Stimulated activated CD4-positive, alpha-beta T cell treated with anti-CD3 and anti-CD28 coated beads, TNF-alpha, amount 100 ng/mL, for 48 hours (primary cell): Measurements from ENCODE around the gene BTC.
"Not testable (repeated sequence)": the region's sequence is repeated elsewhere in the genome, so short reads cannot be mapped to it uniquely, and the experiment has no call there.

Source experiments
- DNase-seq, 3 donors: peaks; one replicate each; pipeline ENCODE4 v3.0.0-alpha.2; 2020; ENCODE audit warnings: low read depth in 3 of 3

Gene BTC, protein sequence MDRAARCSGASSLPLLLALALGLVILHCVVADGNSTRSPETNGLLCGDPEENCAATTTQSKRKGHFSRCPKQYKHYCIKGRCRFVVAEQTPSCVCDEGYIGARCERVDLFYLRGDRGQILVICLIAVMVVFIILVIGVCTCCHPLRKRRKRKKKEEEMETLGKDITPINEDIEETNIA

DNA sequence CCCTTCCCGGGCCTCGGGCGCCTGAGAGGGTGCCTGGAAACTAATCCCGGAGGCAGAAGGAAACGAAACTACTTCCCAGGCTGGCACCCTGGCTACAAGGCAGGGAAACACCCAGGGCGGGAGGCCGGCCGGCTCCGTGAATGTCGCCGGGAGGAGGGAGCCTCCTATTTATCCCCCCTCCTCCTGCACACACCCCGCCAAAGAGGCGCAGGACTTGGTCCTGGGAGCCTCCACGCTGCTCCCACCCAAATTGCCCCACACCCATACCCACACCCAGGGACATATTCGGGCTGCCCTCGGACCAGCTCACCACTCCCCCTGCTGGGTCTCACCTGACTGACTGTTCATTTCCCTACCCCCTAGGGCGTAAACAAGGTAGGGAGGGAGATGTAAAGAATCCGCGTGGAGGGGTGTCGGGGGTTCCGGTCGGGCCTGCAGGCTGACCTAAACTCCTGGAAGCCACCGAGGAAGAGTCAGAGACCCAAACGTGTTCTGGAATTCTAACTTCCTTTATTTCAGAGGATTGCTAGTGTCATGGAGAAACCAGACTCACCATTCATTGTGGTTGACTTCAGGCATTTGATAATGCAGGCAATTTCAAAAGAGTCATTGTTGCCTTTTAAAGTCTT is at the start of gene BTC:
Gene BTC (minus strand): TSS at position 142 of the 629 bp plus-strand sequence. CDS start 198 bp downstream, outside the sequence.
- DNase-seq = no peak

DNA sequence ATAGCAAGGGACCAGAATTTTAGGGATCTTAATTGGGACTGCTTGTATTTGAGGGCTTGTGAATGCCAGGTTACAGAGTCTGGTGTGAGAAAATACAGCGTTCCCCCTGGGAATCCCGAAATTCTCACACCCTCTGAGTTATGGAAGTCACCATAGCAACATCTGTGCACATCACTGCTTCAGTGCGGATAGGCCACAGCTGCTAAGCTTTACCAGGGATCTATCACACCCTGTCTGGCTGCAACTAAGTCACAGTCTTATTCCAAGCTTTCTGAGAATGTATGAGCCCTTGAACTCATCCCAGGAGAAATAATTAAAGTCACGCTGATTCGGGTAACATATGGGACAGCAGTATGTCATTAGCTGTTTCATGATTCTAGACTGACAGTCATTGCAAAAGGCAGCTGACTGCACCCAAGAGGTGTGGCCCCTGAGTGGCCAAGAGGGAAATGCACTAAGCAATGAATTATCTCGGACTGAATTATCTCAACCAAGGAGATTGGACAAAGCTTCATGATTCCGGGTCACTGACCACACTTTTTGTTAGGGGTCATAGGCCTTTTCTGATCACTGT is 46.7 kb upstream of the BTC start:
- DNase-seq = no peak

DNA sequence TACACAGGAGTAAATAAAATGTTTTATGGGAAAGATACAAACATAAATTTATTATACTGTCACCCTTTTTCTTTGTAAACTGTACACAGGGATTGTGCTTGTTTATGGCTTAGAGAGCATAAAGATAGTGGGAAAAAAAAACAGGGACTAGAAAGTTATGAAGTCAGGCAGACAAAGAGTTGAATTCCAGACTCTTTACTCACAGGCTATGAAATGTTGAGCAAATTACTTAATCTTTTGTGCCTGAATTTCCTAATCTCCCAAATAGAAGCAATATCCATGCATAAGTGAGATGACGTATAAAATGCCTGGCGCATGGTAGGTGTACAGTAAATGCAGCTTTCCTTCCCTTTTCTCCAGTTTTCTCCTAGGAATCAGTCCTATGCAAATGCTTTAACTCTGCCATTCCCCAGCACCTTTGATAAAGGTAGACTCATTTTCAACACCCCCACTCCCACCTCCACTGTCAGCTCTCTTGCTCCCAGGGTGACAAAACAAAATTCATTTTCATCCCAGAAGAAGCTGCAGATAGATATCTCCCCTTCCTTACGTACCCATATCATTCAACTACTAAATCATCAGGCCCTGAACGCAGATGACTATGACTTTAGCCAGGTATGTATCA is 44.5 kb upstream of the BTC start:
- DNase-seq = no peak

DNA sequence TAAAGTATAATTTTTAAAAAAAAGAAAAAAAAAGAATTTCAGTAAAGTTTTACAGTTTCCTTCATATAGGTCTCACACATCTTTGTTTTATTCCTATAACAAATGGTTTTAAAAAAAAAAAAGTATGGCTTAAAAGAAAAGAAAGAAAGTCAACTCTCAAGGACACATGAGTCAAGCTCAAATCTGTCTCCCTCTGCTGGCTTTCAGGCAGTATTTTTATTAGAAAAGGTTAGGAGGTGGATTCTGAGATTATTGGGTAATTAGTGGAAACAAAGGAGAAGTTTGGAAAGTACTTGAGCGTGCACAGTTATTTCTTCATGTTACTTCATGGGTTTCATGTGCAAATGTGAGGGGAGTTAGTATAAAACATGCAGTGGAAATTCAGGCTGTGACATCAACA is 36.6 kb upstream of the BTC start:
- no peak for DNase-seq

DNA sequence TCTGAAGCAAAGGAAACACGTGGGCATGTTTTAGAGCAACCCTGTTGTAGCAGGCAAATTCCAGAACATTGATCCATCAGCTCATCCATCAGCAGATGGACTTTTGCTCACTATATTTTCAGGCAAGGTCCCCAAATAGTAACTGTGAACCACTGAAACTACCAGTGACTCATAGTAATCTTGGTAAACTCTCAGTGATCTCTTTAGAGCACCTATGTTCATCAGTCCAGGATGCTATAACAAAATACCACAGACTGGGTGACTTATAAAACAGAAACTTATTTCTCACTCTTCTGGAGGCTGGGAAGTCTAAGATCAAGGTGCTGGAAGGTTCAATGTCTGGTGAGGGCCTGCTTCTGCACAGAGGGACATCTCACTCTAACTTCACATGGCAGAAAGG is 28.9 kb upstream of the BTC start:
- no peak for DNase-seq

DNA sequence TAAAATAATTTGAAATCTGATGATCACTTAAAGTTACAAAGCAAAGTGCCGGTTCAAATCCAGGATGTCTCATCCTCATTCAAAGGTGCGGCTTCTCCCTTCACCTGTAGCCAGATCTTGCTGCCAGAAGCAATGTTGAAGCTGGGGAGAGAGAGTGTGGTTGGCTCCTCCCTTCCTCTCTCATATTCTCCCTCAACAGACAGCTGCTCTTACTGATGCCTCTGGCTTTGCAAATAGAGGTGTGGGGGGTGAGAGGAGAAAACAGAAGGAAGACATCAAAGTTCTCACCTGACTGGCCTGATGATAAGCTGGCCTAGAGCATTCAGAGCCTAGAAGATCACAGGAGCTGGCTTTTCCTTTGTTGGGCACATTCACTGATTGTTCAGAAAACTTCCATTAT is 28.3 kb upstream of the BTC start:
- no peak for DNase-seq

DNA sequence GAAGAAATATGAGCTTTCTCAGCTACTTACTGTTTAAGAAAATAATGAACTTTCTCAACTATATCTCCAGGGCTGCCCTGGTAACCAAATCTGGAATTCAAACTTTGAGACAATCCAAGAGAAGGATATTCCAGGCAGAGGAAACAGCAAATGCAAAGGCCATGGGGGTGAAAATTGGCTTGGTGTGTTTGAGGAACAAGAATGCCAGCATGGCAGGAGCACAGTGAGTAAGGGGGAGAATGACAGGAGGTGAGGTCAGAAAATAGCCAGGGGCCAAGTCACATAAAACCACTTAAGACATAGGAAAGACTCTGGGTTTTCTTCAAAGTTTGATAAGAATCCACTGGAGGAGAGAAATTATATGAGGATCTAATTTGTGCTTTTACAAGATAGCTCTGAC is 27.2 kb upstream of the BTC start:
- no peak for DNase-seq

DNA sequence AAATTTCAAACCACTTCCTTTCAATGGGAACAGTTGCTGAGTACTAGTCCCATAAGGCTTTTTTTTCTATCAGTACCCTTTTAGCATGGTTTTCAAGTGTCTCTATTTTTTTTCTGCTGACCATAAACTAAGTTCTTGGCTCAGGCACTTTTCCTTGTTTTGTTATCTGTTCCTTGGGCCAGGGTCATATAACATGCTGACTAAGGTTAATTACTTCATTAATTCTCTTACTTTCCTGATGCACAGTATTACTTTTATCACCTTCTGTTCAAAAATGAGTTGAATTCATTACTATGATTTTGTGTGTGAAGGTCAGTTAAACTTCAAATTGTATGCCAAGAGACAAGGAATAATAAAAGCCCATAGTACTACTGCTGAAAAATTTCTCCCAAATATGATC is 19.7 kb upstream of the BTC start:
- DNase-seq = no peak

DNA sequence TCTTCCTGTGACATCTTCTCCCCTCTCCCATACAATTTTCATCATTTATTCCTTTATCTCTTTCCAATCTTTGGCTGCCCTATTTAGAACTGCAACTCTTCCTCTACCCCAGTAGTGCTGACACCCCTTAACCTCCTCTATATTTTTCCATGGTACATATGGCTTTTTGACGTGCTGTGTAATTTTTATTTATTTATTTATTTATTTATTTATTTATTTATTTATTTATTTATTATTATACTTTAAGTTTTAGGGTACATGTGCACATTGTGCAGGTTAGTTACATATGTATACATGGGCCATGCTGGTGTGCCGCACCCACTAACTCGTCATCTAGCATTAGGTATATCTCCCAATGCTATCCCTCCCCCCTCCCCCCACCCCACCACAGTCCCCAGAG is 17.7 kb upstream of the BTC start:
- not testable (repeated sequence) for DNase-seq

DNA sequence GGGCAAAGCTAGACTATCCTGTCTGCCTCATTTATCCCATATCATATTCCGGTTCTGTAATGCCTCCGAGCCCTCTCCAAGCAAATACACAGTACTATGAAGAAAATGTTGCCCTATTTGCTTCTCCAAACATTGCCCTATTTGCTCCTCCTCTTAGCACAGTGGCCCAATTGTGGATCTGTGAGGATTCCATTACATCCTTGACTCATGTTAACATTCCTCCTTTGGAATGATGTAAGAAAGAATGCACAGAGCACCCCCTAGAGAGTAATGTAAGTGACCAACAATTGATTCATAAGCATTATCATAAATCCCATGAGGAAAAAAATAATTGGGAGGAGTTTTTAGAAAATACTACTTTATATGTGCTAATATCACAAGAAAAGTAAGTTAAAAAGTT is 11.3 kb upstream of the BTC start:
- no peak for DNase-seq

DNA sequence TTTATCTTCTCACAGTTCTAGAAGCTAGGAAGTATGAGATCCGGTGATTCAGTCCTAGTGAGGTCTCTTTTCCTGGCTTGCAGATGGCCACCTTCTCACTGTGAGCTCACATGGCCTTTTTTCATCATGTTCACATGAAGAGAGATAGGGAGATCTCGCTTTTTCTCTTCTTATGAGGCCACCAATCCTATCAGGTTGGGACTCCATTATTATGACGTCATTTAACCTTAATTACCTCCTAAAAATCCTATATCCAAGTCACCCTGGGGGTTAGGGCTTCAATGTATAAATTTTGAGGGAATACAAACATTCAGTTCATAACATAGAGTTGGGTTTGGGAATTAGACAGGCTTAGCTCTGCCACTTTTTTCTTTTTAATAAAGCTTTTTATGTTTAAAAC is 6.0 kb upstream of the BTC start:
- no peak for DNase-seq

DNA sequence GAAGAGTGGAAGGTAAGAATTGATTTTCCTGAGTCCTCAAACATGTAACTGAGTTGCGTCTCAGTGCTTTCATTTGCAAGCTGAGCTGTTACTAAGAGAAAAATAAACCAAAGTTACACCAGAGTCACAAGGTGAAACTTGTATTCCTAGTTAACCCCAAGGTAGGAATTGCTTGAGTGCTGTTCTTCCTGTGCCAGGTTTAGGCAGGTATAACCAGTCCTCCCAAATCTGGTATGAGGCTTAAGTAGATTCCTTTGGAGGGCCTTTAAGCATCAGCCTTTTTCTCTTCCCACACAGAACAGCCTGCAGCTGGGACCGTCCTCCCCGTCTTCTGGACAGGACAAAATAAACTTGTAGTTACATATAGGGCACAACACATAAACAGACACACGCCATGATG is 2.3 kb upstream of the BTC start:
- DNase-seq = no peak

DNA sequence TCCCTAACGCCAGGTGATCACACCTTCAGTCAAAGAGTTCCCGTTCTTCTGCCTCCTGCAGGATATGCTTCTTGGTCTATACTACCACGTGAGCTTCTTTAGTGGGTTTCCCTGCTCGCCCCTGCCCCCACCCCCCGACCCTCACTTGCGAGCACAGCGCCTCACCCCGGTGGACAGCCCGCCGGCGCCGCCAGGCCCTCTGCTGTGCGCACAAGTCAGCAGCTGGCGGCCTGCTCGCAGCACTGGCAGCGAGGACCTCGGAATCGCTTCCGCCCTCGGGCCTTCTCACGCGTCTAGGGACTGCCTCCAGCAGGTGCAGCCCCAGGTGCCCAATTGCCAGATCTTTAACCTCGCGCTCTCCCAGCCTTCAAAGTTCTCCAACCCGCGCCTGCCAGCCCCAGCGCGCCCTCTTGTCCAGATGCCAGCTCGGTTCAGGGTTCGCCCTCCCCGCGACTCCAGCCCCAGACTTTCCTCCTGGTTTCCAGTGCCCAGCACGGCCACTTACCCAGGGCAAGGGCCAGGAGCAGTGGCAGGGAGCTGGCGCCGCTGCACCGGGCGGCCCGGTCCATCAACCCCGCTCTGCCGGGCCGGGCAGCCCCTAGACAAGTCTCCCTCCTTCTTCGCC is 454 bp downstream of the BTC start:
- DNase-seq = no peak

DNA sequence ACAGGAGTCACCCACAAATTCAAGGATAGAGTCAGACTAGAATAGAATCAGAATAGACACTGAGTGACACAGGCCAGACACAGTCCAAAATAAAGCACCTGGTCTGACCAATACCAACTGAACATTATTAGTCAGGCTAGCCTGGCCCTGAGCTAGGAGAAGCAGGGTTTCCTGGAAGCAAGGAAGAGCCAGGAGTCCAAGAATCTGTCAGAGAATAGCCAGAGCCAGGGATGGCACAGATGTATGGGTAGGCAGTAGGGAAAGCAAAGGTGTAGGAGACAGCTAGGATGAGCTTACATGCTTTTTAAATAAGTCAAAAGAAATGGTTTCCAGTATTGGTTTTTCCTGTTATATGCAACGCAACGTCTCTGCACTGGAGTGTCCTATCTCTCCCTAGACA is 3.7 kb downstream of the BTC start:
- DNase-seq = no peak

DNA sequence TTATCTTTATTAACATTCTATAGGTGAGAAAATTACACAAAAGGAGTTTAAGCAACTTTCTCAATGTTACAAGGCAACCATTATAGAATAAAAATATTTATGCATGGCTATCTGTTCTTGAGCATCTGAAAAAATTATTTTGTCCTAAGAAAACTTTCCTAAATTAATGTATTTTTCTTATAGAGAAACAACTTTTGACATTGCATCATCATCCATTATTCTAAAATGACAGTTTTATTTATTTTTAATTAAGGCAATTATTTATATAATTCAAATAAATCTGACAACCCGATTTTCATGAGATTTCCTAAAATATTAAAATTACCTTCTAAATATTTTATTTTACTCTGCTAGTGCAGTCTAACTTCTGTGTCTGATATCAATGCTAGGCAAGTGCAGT is 4.8 kb downstream of the BTC start:
- DNase-seq = no peak

DNA sequence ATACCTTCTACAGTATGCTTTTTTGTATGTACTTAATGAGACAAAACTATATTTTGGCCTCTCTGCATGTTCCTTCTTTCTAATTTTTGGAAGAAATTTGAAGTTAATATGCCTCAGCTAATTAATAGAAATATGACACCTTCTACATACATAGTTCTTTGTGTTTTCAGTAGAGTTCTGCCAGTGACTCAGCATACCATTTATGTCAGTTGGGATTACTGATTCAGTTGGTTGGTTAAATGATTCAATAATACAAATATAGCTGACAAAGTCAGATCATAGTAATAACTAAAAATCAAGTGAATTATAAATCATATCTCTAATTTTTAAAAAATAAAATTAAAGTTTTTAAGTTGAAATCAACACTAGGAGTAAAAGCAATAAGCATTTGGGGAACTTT is 16.8 kb downstream of the BTC start:
- no peak for DNase-seq

DNA sequence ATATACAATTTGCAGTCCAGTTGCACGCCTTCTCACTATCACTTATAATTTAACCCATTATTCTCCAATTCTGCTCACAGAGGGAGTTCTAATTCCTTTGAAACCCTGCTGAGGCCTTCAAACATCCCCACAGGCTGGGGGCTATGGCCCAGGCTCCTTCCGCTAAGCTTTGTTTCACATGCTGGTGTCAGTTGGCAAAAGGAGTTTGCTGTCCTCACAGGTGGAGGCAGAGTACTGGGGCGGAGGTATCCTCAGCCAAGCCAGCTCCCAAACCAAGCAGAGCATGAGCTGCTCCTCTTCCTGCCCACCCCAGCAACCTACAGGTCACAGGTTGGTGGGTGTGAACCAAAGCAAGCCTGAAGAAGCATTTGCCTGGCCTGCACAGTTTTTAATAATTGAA is 21.5 kb downstream of the BTC start:
- no peak for DNase-seq

DNA sequence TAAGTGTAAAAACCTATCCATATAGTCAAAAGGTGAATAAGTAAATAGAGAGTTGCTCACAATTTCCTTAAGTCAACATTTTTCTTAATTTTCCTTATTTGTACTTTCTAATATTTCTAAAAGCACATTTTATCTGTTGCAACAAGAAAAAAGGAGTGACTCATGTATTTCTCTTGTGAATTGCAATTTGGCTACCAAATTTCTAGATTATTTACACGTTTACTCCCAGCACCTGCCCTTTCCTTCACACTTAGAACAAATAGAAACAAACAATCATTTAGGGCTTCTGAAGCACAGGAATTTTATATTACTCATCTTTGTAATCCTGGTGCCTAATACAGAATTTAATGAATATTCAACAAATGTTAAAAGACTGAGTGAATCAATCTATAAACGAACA is 22.2 kb downstream of the BTC start:
- no peak for DNase-seq

DNA sequence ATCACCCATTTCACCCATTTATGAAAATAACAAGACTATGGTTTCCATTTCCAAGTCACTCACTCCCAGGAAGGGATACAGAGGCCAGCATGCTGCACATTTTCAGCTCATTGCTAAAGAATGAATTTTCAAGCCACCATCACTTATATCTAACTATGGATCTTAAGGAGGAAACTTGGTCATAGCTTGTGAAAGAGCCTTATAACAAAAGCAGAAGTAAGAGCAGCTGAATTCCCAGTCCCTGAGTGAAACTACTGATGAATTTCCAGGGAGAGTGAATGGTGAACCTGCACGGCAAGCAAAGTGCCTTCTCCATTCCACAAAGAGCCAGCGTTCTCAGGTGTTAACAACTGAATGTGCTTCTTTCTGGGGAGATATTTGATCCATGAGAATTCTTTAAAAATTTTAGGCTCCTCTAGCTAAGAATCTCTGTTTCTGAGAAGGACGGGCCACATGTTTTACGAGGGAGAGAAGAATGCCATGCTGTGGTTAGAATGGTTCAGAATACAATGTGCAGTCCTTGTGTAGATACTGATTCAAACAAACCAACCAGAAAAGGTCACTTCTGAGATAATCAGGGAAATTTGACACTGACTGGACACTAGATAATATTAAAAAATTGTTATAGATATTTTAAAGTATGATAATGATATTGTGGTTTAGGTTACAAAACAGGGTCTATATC is 24.0 kb downstream of the BTC start:
- no peak for DNase-seq

DNA sequence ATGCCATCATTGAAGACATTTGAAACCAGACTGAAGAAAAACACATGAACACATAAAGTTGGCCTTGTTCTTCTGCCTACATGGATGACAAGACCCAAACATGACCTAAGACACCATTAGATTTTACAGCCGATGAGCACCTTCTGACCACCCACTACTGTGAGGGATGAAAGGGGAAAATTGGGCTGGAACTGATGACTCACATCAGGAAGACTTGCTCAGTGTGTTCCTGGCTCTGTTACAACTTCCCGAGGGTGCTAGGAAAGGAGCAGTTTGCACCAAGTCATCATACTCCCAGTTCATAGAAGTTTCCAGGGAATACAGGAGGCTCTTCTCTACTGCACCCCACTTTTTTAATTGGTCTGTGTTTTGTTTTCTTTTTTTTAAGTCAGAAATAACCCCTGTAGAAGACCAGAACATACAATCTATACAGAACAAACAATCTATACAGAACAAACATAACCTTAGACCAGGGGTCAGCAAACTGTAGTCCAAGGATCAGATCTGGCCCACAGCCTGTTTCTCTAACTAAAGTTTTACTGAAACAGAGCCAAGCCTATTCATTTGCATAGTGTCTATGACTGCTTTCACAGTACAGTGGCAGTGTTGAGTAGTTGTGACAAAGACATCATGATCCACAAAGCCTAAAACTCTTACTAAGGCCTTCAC is 25.3 kb downstream of the BTC start:
- no peak for DNase-seq

DNA sequence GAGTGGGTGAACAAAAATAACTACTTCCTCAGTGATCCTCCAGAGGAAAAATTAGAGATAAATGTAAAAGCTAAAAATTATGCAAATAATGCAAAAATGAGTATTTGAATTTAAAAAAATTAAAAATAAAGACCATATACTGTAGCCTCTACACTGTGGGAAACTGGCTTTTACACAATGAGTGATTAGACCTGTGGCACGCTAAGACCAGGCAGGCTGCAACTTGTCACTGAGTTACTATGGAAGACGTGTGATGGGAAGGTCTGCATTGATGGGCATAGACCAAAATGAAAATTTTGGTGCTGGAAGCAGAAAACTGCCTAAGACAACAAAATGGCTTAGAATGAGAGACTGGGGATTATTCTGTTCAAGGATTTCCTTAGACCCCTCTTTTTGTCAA is 30.2 kb downstream of the BTC start:
- no peak for DNase-seq
